IMR-90 (cell line): ENCODE results near the gene RASSF7.

Experiments
- CTCF ChIP-seq: conservative IDR thresholded peaks from 2 replicates; pipeline ENCODE4 v1.5.1; 2012; ENCODE audit warnings: mild to moderate bottlenecking, low read depth, low read length, improper control_type of control experiment
- FOS ChIP-seq: fragments of 150-350 bp; IDR thresholded peaks from 2 replicates; pipeline ENCODE4 v1.6.1; 2016; ENCODE audit warnings: low read depth, low read length
- MXI1 ChIP-seq: IDR thresholded peaks from 2 replicates; pipeline ENCODE4 v1.6.1; 2012; ENCODE audit warnings: low read depth, mild to moderate bottlenecking, low read length, moderate library complexity, borderline replicate concordance
- NFE2L2 ChIP-seq: fragments of 150-350 bp; IDR thresholded peaks from 2 replicates; pipeline ENCODE4 v1.6.1; 2016; ENCODE audit warnings: low read depth, mild to moderate bottlenecking, low read length
- POLR2A ChIP-seq: IDR thresholded peaks from 2 replicates; pipeline ENCODE4 v1.6.1; 2012; ENCODE audit warnings: mild to moderate bottlenecking, low read depth, low read length
- RAD21 ChIP-seq: IDR thresholded peaks from 2 replicates; pipeline ENCODE4 v1.6.1; 2012; ENCODE audit warnings: low read length, improper control_type of control experiment
- RCOR1 ChIP-seq: IDR thresholded peaks from 2 replicates; pipeline ENCODE4 v1.6.1; 2012; ENCODE audit warnings: mild to moderate bottlenecking, low read length, improper control_type of control experiment; ENCODE audit not compliant: insufficient replicate concordance
- RFX5 ChIP-seq: IDR thresholded peaks from 2 replicates; pipeline ENCODE4 v1.8.0; 2012; ENCODE audit warnings: low read depth, mild to moderate bottlenecking, low read length, moderate library complexity

GRCh38 chr11:590997-591396 is 30.2 kb downstream of the RASSF7 start:
- TF ChIP-seq RCOR1 (no peak), CTCF (no peak), NFE2L2 (no peak), POLR2A (no peak), RAD21 (no peak), FOS (no peak), RFX5 (no peak), MXI1 (no peak)
